Esophagus muscularis mucosa (tissue), 4 donors: ENCODE data around the gene THAP12.

Experiments used
- EP300 ChIP-seq: sonication (generic); formaldehyde crosslinking; IDR thresholded peaks from one replicate; pipeline ENCODE4 v1.6.1; 2017; ENCODE audit warnings: antibody characterized with exemption
- POLR2A ChIP-seq: fragments of 450-650 bp; IDR thresholded peaks from one replicate; pipeline ENCODE4 v1.6.1; 2017; ENCODE audit warnings: antibody characterized with exemption, moderate library complexity, mild to moderate bottlenecking, low read depth
- TF ChIP-seq, protein P1 (sequence below), 3 experiments: fragments of 200-600 bp in 2 of 3; fragments of 450-650 bp in 1 of 3; sonication (generic) in 2 of 3; IDR thresholded peaks; one replicate each; pipeline ENCODE4 v1.5.1; 2017 to 2019; ENCODE audit warnings: antibody characterized with exemption in 3 of 3, mild to moderate bottlenecking in 2 of 3, moderate library complexity in 1 of 3

DNA sequence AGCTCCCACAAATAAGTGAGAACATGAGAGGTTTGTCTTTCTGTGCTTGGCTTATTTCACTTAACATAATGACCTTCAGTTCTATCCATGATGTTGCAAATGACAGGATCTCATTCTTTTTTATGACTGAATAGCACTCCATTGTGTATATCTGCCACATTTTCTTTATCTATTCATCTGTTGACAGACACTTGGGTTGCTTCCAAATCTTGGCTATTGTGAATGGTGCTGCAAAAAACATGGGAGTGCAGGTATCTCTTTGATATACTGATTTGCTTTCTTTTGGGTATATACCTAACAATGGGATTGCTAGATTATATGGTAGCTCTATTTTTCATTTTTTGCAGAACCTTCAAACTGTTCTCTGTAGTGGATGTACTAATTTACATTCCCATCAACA, 13.5 kb upstream of the THAP12 start:
- TF ChIP-seq, protein P1, sequence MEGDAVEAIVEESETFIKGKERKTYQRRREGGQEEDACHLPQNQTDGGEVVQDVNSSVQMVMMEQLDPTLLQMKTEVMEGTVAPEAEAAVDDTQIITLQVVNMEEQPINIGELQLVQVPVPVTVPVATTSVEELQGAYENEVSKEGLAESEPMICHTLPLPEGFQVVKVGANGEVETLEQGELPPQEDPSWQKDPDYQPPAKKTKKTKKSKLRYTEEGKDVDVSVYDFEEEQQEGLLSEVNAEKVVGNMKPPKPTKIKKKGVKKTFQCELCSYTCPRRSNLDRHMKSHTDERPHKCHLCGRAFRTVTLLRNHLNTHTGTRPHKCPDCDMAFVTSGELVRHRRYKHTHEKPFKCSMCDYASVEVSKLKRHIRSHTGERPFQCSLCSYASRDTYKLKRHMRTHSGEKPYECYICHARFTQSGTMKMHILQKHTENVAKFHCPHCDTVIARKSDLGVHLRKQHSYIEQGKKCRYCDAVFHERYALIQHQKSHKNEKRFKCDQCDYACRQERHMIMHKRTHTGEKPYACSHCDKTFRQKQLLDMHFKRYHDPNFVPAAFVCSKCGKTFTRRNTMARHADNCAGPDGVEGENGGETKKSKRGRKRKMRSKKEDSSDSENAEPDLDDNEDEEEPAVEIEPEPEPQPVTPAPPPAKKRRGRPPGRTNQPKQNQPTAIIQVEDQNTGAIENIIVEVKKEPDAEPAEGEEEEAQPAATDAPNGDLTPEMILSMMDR (IDR thresholded peaks at IDR 0.05): no peak
- no peak for TF ChIP-seq EP300
- no peak for TF ChIP-seq POLR2A
